NCI-H2227 treated with DMSO at 0.1 percent for 48 hours (cell line): ENCODE data around the gene TTC1.

ENCODE experiments used
- DNase-seq: peaks from one replicate; lab custom pipeline; 2025; lab: John Stamatoyannopoulos, UW

TTC1 gene

GRCh38 chr5:160087199-160087598 is 78.3 kb downstream of the TTC1 start:
- DNase-seq: no peak

- DNase-seq: no peak
These were observed 79.9 kb downstream of the TTC1 start for GRCh38 chr5:160088805-160089204.

- no peak for DNase-seq
These were observed 80.6 kb downstream of the TTC1 start for GRCh38 chr5:160089531-160089930.

GRCh38 chr5:160090059-160090458 is 81.1 kb downstream of the TTC1 start:
- no peak for DNase-seq

DNA sequence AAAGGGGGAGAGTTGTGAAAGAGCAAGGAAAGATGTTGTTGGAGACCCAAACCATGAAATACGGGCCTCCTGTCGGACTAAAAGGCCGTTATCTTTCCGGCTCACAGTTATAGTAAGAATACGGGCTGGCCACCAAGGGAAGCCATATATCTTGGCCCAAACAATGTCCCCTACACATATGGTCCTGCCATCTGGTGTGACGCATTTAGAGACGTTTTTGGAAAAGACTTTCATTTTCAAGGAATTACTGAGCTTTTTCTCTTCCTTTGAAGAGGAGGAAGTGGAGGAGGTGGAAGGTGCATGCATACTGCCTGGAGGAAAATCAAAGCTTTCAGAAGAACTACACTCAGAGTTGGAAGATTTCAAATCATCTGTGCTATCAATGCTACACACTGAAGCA is 83.6 kb downstream of the TTC1 start:
- DNase-seq: no peak

DNA sequence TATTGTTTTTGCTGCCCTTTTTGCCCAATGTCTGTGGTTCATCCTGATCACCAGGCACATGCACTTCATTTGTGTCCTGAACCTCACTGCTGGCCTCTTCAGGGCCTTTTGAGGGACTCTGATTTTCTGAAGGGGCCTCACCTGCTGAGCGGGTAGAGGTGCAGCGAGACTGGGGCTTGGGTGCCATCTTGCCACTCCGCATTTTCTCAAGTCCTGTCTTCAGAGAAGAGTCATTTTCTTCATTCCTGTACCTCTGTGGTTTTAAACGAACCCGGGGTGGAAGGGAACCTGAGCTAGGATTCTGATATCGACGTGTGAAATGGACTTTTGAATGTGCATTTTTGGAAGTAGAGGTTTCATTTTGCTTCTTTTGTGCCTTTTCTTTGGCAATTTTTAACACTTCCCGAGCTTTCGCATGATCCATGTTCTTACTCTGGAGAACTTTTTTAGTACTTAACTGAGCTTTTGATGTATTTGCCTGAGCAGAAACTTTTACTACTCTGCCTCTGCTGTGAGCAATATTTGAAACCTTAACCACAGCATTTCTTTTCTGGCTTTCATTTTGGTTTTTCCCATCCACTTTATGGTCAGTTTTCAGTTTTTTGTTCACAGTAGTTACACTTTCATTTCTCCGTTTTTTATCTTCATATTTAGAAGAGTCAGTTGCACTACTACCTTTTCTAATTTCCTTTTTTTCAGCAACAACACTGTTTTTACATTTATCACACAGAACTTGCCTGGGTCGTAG is 84.2 kb downstream of the TTC1 start:
- DNase-seq: no peak

DNA sequence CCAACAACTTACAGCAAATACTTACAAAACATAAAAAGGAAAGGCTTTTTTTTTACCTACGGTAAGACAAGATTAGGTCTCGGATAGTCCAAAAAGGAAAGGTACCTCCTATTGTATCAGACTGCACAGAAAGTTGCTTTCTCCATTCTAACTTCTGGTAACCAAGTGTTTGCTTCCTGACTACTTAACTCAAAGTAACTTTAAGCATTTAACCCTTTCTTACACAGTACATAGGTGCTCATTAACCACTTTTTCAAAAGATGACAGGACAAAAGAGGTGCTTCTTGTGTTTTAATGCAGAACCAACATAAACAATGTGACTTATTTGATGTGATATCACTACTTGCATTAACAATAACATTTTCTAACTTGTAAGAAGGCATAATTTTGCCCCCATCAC is 87.2 kb downstream of the TTC1 start:
- DNase-seq: no peak

DNA sequence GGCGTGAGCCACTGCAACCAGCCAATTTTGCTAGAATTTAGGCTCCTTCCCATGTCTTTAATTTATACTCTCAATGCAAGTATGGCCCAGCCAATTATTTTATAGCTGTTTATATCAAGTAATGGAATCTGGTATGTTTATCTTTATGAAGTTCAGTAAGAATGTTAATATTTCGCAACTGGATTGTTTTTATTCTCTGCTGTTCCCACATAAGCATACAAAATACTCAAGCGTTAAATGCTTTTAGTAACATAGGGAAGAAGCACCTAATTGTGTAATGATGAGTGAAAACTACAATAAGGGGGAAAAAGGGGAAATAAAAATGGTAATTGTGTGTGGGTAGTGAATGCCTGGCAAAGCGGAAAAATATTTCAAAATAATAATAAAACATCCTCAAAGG is 89.1 kb downstream of the TTC1 start:
- DNase-seq: no peak

GRCh38 chr5:160105686-160106360 is 96.9 kb downstream of the TTC1 start:
- no peak for DNase-seq

DNA sequence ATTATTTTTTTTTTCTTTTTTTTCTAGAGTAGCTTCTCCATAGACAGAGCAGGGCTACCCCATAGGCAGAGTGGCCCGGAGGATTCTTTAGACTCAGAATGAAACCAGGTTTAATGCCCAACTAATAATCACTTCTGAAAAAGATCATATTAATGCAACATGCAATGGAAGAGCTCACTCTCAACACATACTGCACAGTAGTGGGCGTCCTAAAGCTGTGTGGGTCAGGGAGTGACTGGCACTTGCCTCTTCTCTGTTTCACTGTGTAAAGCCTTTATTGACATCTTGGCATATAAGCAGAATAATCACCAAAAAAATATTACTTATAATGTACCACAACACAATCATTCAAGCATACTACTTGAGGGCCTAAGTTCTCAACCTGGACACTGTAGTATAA is 99.2 kb downstream of the TTC1 start:
- DNase-seq: no peak
